Measurements from ENCODE around the gene CMSS1. TPM values are rescaled to one million over a fixed set of nuclear protein-coding genes. Genes with fewer than 3 reads are reported as not detected.

Gene CMSS1
- total RNA-seq, 1 experiment from 2014 or later: 41.6 TPM

DNA sequence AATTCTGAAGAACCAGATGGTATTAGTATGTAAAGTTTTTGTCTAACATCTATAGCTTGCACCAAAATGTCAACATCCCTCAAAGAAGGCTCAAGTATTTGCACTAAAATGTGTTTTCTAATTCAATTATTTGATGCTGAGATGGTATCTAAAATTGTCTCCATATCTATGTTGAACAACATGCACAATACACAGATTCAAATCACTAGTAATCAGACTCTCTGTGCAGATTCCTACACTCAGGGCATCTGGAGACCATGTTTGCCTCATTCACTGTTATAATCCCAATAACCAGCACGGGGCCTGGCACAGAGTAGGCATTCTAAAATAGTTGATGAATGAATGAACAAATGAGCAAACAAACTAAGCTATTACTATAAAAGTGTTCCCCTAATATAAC lies 294.1 kb downstream of the CMSS1 start:
- H3K27ac ChIP-seq (ENCODE audit: low read length): no peak overlapping the region
- no peak overlapping the region for H3K4me2 ChIP-seq (ENCODE audit: low read depth, low read length, poor library complexity, severe bottlenecking)
- H3K79me2 ChIP-seq (ENCODE audit: low read length): no peaks in the 10 kb centered on the region
- no peak overlapping the region for H3K4me3 ChIP-seq (ENCODE audit: low read length)
- no peak overlapping the region for H2AFZ ChIP-seq (ENCODE audit: low read length)
- no peak overlapping the region for H3K9ac ChIP-seq (ENCODE audit: low read length)
- H3K9me2 ChIP-seq (replicated peaks; ENCODE audit: insufficient read depth, low read length): no peaks in the 10 kb centered on the region
- no peaks in the 10 kb centered on the region for H3K9me3 ChIP-seq (ENCODE audit: low read length)
- H3K36me3 ChIP-seq (ENCODE audit: insufficient read depth, low read length): no peaks in the 10 kb centered on the region
- H4K20me1 ChIP-seq (ENCODE audit: insufficient read depth, low read depth, low read length): no peaks in the 10 kb centered on the region
- no peaks in the 10 kb centered on the region for H3K27me3 ChIP-seq (ENCODE audit: low read length)
- no peak for DNase-seq
- peaks cover under 1% of the 10 kb centered on the region for H3K4me1 ChIP-seq (ENCODE audit: low read length)

DNA sequence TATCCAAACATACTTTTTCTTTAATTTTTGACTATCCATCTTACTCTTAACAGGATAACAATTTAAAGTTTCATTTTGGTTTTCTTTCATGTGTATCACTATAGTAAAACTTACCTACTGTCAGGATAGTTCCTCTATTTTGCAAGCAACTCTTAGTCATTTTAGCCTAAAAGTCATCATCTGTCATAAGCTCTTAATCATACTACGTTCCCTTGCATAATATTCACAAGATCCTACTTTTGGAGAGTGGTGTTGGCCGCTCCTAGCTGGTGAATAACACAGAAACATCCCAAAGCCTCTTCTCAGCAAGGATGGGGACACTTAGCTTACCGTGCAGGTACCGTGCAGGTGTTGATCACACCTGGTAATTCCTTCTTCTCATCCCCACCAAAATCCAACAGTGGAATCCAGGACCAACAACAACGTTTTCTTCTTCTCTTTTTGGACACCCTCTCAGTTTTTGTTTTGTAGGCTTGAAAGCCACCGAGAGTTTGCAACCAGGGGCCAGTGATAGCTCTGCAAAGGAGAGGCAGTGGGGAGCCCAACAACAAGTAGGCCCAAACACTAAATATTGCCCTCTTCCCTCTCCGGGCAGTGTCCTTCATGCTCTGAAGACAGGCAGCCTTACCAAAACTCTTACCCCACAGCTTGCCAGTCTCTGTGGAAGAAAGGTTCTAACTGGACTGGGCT lies 296.2 kb downstream of the CMSS1 start:
- no peak overlapping the region for H3K4me3 ChIP-seq (ENCODE audit: low read length)
- H3K27me3 ChIP-seq (ENCODE audit: low read length): no peaks in the 10 kb centered on the region
- H3K9ac ChIP-seq (ENCODE audit: low read length): no peak overlapping the region
- no peaks in the 10 kb centered on the region for H3K79me2 ChIP-seq (ENCODE audit: low read length)
- no peak overlapping the region for H3K27ac ChIP-seq (ENCODE audit: low read length)
- DNase-seq: no peak
- no peak overlapping the region for H2AFZ ChIP-seq (ENCODE audit: low read length)
- no peaks in the 10 kb centered on the region for H3K4me1 ChIP-seq (ENCODE audit: low read length)
- no peaks in the 10 kb centered on the region for H4K20me1 ChIP-seq (ENCODE audit: insufficient read depth, low read depth, low read length)
- no peak overlapping the region for H3K4me2 ChIP-seq (ENCODE audit: low read depth, low read length, poor library complexity, severe bottlenecking)
- no peaks in the 10 kb centered on the region for H3K36me3 ChIP-seq (ENCODE audit: insufficient read depth, low read length)
- H3K9me3 ChIP-seq (ENCODE audit: low read length): no peaks in the 10 kb centered on the region
- H3K9me2 ChIP-seq (replicated peaks; ENCODE audit: insufficient read depth, low read length): no peaks in the 10 kb centered on the region

DNA sequence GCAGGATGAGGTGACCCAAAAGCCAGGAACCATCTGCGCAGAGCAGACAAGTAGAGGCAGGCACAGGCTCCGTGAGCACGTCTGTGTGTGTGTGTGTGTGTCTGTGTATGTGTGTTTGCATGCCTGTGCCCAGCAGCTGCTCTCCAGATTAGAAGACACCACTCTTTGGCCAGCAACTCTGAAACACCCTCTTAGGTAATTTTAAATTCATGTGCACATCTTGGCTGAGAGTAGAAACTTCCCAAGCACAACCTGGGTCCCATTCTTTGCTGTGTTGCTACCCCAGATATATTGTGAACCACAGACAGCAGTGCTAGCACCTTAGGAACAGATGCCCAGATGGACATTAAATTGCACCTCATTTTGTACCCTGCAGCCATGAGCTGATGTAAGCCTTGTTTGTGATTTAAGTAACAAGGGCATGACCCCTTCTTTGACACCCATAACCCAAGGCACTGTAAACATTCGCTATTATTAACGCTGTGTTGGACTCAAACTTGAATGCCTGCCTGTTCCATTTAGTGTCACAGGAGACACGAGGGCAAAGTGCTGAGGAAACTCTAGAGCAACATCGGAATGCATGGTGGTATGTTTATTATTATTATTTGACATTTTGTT lies 296.9 kb downstream of the CMSS1 start, which contains the start of gene FILIP1L:
FILIP1L (minus strand) TSS at position 89 of the 618 bp plus-strand sequence.
- no peaks in the 10 kb centered on the region for H3K27me3 ChIP-seq (ENCODE audit: low read length)
- no peaks in the 10 kb centered on the region for H3K9me3 ChIP-seq (ENCODE audit: low read length)
- no peak within 1 kb of the TSS for H3K4me2 ChIP-seq (ENCODE audit: low read depth, low read length, poor library complexity, severe bottlenecking)
- H3K79me2 ChIP-seq (ENCODE audit: low read length): no peaks in the 10 kb centered on the region
- no peaks in the 10 kb centered on the region for H3K36me3 ChIP-seq (ENCODE audit: insufficient read depth, low read length)
- H4K20me1 ChIP-seq (ENCODE audit: insufficient read depth, low read depth, low read length): no peaks in the 10 kb centered on the region
- no peak for DNase-seq
- H3K4me3 ChIP-seq (ENCODE audit: low read length): no peak within 1 kb of the TSS
- no peak within 1 kb of the TSS for H3K9ac ChIP-seq (ENCODE audit: low read length)
- H2AFZ ChIP-seq (ENCODE audit: low read length): no peak within 1 kb of the TSS
- H3K27ac ChIP-seq (ENCODE audit: low read length): no peak within 1 kb of the TSS
- no peaks in the 10 kb centered on the region for H3K4me1 ChIP-seq (ENCODE audit: low read length)
- no peaks in the 10 kb centered on the region for H3K9me2 ChIP-seq (replicated peaks; ENCODE audit: insufficient read depth, low read length)

DNA sequence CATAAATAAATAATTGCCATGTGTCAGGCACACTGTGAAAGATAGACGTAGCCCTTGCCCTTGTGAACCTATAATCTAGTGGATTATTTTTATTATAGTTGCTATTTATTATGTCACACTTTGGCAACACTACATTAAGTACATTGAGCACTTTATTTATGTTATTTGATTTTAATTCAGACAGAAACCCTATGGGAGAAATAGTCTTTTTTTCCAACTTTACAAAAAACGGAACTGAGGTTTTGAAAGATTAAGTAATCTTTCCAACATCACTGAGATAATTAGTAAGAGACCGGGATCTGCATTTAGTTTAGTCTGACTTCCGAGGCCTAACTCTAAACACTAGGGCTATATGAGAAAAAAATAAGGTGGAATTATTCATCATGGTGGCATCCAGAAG lies 299.4 kb downstream of the CMSS1 start:
- no peaks in the 10 kb centered on the region for H3K4me1 ChIP-seq (ENCODE audit: low read length)
- no peaks in the 10 kb centered on the region for H3K36me3 ChIP-seq (ENCODE audit: insufficient read depth, low read length)
- no peaks in the 10 kb centered on the region for H3K27me3 ChIP-seq (ENCODE audit: low read length)
- H3K4me2 ChIP-seq (ENCODE audit: low read depth, low read length, poor library complexity, severe bottlenecking): no peak overlapping the region
- DNase-seq: no peak
- H3K9me3 ChIP-seq (ENCODE audit: low read length): no peaks in the 10 kb centered on the region
- no peak overlapping the region for H3K9ac ChIP-seq (ENCODE audit: low read length)
- no peak overlapping the region for H3K4me3 ChIP-seq (ENCODE audit: low read length)
- H4K20me1 ChIP-seq (ENCODE audit: insufficient read depth, low read depth, low read length): no peaks in the 10 kb centered on the region
- no peak overlapping the region for H3K27ac ChIP-seq (ENCODE audit: low read length)
- H3K79me2 ChIP-seq (ENCODE audit: low read length): 0 out of 2 replicates have a peak, but pooled peaks cover 4% of the 10 kb centered on the region
- no peaks in the 10 kb centered on the region for H3K9me2 ChIP-seq (replicated peaks; ENCODE audit: insufficient read depth, low read length)
- no peak overlapping the region for H2AFZ ChIP-seq (ENCODE audit: low read length)

DNA sequence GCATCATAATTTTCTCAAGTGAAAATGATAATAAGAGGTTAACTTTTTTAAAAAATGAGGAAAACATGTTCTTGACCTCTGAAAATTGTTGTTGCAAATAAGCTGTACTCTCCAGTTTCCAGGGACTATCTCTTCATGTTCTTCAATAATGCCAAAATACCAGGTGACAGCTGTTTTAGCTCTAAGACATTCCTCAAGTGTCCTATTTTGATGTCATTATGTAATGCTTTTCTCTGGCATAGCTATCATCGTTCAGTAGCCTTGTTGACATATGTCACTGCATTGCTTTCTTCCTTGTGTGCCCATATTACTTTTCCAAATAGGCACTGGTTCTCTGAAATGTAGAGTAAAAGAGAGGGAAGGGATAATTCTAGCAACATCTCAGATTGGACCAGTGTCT lies 302.4 kb downstream of the CMSS1 start:
- DNase-seq: no peak
- H3K4me1 ChIP-seq (ENCODE audit: low read length): no peaks in the 10 kb centered on the region

DNA sequence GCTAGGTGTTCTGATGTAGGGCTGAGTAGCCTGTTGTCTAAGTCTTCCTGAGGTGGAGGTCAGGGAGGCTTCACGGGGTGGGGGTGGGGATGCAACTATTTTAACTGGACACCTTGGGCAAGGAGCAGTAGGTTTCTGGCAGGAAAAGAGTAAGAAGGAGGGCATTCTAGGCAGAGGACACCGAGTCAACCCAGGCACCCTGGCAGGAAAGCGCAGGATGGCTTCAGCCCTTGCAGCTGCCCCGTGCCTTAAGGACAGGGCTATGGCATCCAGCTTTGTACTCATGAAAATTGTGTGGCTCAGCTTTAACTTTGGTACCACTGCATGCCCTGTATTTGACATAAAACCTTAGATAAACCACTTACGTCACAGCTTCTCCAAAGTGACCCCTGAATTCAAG lies 303.0 kb downstream of the CMSS1 start:
- DNase-seq: no peak
- H3K9me3 ChIP-seq (ENCODE audit: low read length): no peaks in the 10 kb centered on the region

More for the DNA sequence above, 302.4 kb downstream of the CMSS1 start:
- H3K79me2 ChIP-seq (ENCODE audit: low read length): 0 out of 2 replicates have a peak, but pooled peaks cover 4% of the 10 kb centered on the region
- no peaks in the 10 kb centered on the region for H3K9me3 ChIP-seq (ENCODE audit: low read length)
- H3K9ac ChIP-seq (ENCODE audit: low read length): no peak overlapping the region
- no peaks in the 10 kb centered on the region for H3K36me3 ChIP-seq (ENCODE audit: insufficient read depth, low read length)
- H4K20me1 ChIP-seq (ENCODE audit: insufficient read depth, low read depth, low read length): no peaks in the 10 kb centered on the region
- H3K4me2 ChIP-seq (ENCODE audit: low read depth, low read length, poor library complexity, severe bottlenecking): no peak overlapping the region
- H3K4me3 ChIP-seq (ENCODE audit: low read length): no peak overlapping the region
- H2AFZ ChIP-seq (ENCODE audit: low read length): no peak overlapping the region
- H3K27ac ChIP-seq (ENCODE audit: low read length): no peak overlapping the region
- no peaks in the 10 kb centered on the region for H3K27me3 ChIP-seq (ENCODE audit: low read length)
- H3K9me2 ChIP-seq (replicated peaks; ENCODE audit: insufficient read depth, low read length): no peaks in the 10 kb centered on the region

DNA sequence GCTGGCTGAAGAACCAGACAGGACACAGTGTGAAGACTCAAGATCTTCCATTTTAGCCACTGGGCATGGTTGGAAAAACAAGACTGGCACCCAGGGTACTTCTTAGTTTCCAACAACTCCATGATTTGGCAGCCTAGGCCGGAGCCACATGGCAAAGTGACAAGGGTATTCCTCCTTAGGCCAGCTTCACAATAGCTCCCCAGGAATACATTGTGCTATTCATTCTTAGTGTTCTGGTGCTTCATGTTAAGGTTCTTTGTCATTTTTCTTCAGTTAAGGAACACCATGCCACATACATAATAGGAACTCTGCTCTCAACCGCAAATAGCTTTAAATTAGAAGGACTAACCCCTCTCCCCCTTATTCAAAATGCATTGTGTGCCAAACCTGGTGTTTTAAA lies 304.7 kb downstream of the CMSS1 start:
- DNase-seq: no peak
- H4K20me1 ChIP-seq (ENCODE audit: insufficient read depth, low read depth, low read length): no peaks in the 10 kb centered on the region
- H3K79me2 ChIP-seq (ENCODE audit: low read length): 0 out of 2 replicates have a peak, but pooled peaks cover 4% of the 10 kb centered on the region
- H3K4me3 ChIP-seq (ENCODE audit: low read length): no peak overlapping the region
- H3K9me3 ChIP-seq (ENCODE audit: low read length): no peaks in the 10 kb centered on the region
- no peak overlapping the region for H2AFZ ChIP-seq (ENCODE audit: low read length)
- H3K9me2 ChIP-seq (replicated peaks; ENCODE audit: insufficient read depth, low read length): no peaks in the 10 kb centered on the region
- no peaks in the 10 kb centered on the region for H3K4me1 ChIP-seq (ENCODE audit: low read length)
- H3K27ac ChIP-seq (ENCODE audit: low read length): no peak overlapping the region
- H3K9ac ChIP-seq (ENCODE audit: low read length): no peak overlapping the region
- no peak overlapping the region for H3K4me2 ChIP-seq (ENCODE audit: low read depth, low read length, poor library complexity, severe bottlenecking)
- no peaks in the 10 kb centered on the region for H3K36me3 ChIP-seq (ENCODE audit: insufficient read depth, low read length)
- H3K27me3 ChIP-seq (ENCODE audit: low read length): no peaks in the 10 kb centered on the region

More for the DNA sequence above, 303.0 kb downstream of the CMSS1 start:
- no peak overlapping the region for H3K4me2 ChIP-seq (ENCODE audit: low read depth, low read length, poor library complexity, severe bottlenecking)
- H3K36me3 ChIP-seq (ENCODE audit: insufficient read depth, low read length): no peaks in the 10 kb centered on the region
- H3K4me3 ChIP-seq (ENCODE audit: low read length): no peak overlapping the region
- H3K27me3 ChIP-seq (ENCODE audit: low read length): no peaks in the 10 kb centered on the region
- H3K27ac ChIP-seq (ENCODE audit: low read length): no peak overlapping the region
- 0 out of 2 replicates have a peak, but pooled peaks cover 4% of the 10 kb centered on the region for H3K79me2 ChIP-seq (ENCODE audit: low read length)
- H3K9ac ChIP-seq (ENCODE audit: low read length): no peak overlapping the region
- no peak overlapping the region for H2AFZ ChIP-seq (ENCODE audit: low read length)
- H3K9me2 ChIP-seq (replicated peaks; ENCODE audit: insufficient read depth, low read length): no peaks in the 10 kb centered on the region
- H3K4me1 ChIP-seq (ENCODE audit: low read length): no peaks in the 10 kb centered on the region
- H4K20me1 ChIP-seq (ENCODE audit: insufficient read depth, low read depth, low read length): no peaks in the 10 kb centered on the region

DNA sequence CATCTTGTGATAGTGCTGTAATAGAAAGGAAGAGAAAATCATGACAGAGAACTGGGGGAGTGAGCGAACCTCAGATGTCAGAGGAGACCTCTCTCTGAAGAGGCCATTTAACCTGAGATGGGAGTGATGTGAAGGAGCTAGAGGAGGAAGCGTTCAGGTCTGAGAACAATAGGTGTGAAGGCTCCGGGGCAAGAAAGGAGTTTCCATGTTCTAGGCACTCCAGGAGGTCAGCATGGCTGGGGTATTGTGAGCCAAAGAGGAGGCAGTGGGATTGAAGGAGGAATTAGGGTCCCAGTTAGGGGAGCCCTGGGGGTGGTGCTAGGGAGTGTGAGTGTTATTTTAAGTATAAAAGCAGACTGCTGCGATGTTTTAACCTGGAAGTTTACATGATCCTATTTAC lies 305.4 kb downstream of the CMSS1 start:
- Histone ChIP-seq H4K20me1 (ENCODE audit: insufficient read depth, low read depth, low read length) (no peaks in the 10 kb centered on the region), H3K9ac (ENCODE audit: low read length) (no peak overlapping the region), H2AFZ (ENCODE audit: low read length) (no peak overlapping the region), H3K27me3 (ENCODE audit: low read length) (no peaks in the 10 kb centered on the region), H3K4me1 (ENCODE audit: low read length) (no peaks in the 10 kb centered on the region), H3K27ac (ENCODE audit: low read length) (no peak overlapping the region), H3K4me2 (ENCODE audit: low read depth, low read length, poor library complexity, severe bottlenecking) (no peak overlapping the region), H3K4me3 (ENCODE audit: low read length) (no peak overlapping the region), H3K9me3 (ENCODE audit: low read length) (no peaks in the 10 kb centered on the region), H3K79me2 (ENCODE audit: low read length) (0 out of 2 replicates have a peak, but pooled peaks cover 4% of the 10 kb centered on the region), H3K9me2 (replicated peaks; ENCODE audit: insufficient read depth, low read length) (no peaks in the 10 kb centered on the region), H3K36me3 (ENCODE audit: insufficient read depth, low read length) (no peaks in the 10 kb centered on the region)
- DNase-seq: no peak

Data from Karpas-422 (cell line).